Suprapubic skin (tissue), 3 donors: ENCODE data around the gene ATF7.

Experiments used
- POLR2AphosphoS5 ChIP-seq, 3 donors: sonication (generic); formaldehyde crosslinking; IDR thresholded peaks; one replicate each; pipeline ENCODE4 v1.6.1; 2017; ENCODE audit warnings: antibody characterized with exemption in 3 of 3
- TF ChIP-seq, protein P1 (sequence below), 2 donors: fragments of 200-600 bp in 1 of 2; fragments of 450-650 bp in 1 of 2; sonication (generic) in 1 of 2; IDR thresholded peaks; one replicate each; pipeline ENCODE4 v1.5.1; 2016 to 2019; ENCODE audit warnings: antibody characterized with exemption in 2 of 2, mild to moderate bottlenecking in 1 of 2, moderate library complexity in 1 of 2

GRCh38 chr12:53536962-53537361, 89.2 kb downstream of the ATF7 start:
- TF ChIP-seq, protein P1, sequence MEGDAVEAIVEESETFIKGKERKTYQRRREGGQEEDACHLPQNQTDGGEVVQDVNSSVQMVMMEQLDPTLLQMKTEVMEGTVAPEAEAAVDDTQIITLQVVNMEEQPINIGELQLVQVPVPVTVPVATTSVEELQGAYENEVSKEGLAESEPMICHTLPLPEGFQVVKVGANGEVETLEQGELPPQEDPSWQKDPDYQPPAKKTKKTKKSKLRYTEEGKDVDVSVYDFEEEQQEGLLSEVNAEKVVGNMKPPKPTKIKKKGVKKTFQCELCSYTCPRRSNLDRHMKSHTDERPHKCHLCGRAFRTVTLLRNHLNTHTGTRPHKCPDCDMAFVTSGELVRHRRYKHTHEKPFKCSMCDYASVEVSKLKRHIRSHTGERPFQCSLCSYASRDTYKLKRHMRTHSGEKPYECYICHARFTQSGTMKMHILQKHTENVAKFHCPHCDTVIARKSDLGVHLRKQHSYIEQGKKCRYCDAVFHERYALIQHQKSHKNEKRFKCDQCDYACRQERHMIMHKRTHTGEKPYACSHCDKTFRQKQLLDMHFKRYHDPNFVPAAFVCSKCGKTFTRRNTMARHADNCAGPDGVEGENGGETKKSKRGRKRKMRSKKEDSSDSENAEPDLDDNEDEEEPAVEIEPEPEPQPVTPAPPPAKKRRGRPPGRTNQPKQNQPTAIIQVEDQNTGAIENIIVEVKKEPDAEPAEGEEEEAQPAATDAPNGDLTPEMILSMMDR (IDR thresholded peaks at IDR 0.05), result no peak
- no peak for TF ChIP-seq POLR2AphosphoS5 (IDR thresholded peaks at IDR 0.05)
